Cortex of kidney (tissue), 1 donor: ENCODE results near the gene DDX10.
"Not testable (repeated sequence)": the region's sequence is repeated elsewhere in the genome, so short reads cannot be mapped to it uniquely, and the experiment has no call there.

Experiments
- DNase-seq: peaks from one replicate; lab custom pipeline; 2025; lab: John Stamatoyannopoulos, UW

The DDX10 gene

GRCh38 chr11:108774037-108774730, 109.3 kb downstream of the DDX10 start:
- no peak for DNase-seq

GRCh38 chr11:108775324-108775723, 110.5 kb downstream of the DDX10 start:
- DNase-seq = no peak

- not testable (repeated sequence) for DNase-seq
These were observed 114.3 kb downstream of the DDX10 start for GRCh38 chr11:108779147-108779546.

- no peak for DNase-seq
These were observed 115.2 kb downstream of the DDX10 start for GRCh38 chr11:108780119-108780518.

GRCh38 chr11:108781946-108782345, 117.1 kb downstream of the DDX10 start:
- DNase-seq = no peak

- DNase-seq = no peak
These were observed 121.6 kb downstream of the DDX10 start for GRCh38 chr11:108786281-108786990.

GRCh38 chr11:108787105-108787504, 122.2 kb downstream of the DDX10 start:
- no peak for DNase-seq

- DNase-seq = no peak
These were observed 123.8 kb downstream of the DDX10 start for GRCh38 chr11:108788565-108789199.

GRCh38 chr11:108790501-108791299, 125.8 kb downstream of the DDX10 start:
- no peak for DNase-seq

- no peak for DNase-seq
These were observed 128.3 kb downstream of the DDX10 start for GRCh38 chr11:108793138-108793537.

GRCh38 chr11:108793611-108794010, 128.7 kb downstream of the DDX10 start:
- DNase-seq = no peak

GRCh38 chr11:108796551-108796950, 131.7 kb downstream of the DDX10 start:
- DNase-seq = no peak

- DNase-seq = no peak
These were observed 132.8 kb downstream of the DDX10 start for GRCh38 chr11:108797578-108798100.

- DNase-seq = no peak
These were observed 137.6 kb downstream of the DDX10 start for GRCh38 chr11:108802492-108802891.

- no peak for DNase-seq
These were observed 138.9 kb downstream of the DDX10 start for GRCh38 chr11:108803776-108804175.

- DNase-seq = no peak
These were observed 139.6 kb downstream of the DDX10 start for GRCh38 chr11:108804511-108804910.

- no peak for DNase-seq
These were observed 140.2 kb downstream of the DDX10 start for GRCh38 chr11:108805030-108805429.

- no peak for DNase-seq
These were observed 142.4 kb downstream of the DDX10 start for GRCh38 chr11:108807262-108807661.

GRCh38 chr11:108813086-108813485, 148.2 kb downstream of the DDX10 start:
- no peak for DNase-seq

- no peak for DNase-seq
These were observed 153.1 kb downstream of the DDX10 start for GRCh38 chr11:108817976-108818375.

GRCh38 chr11:108818971-108819370, 154.1 kb downstream of the DDX10 start:
- DNase-seq = no peak

GRCh38 chr11:108819957-108820356, 155.1 kb downstream of the DDX10 start:
- no peak for DNase-seq
